ENCODE results near the gene GPC2. TPM values are rescaled to one million over a fixed set of nuclear protein-coding genes. Genes with fewer than 3 reads are reported as not detected.
"Not testable (repeated sequence)": the region's sequence is repeated elsewhere in the genome, so short reads cannot be mapped to it uniquely, and the experiment has no call there.

The GPC2 gene
- total RNA-seq = 1.4 and 1.8 TPM in 2 replicates

DNA sequence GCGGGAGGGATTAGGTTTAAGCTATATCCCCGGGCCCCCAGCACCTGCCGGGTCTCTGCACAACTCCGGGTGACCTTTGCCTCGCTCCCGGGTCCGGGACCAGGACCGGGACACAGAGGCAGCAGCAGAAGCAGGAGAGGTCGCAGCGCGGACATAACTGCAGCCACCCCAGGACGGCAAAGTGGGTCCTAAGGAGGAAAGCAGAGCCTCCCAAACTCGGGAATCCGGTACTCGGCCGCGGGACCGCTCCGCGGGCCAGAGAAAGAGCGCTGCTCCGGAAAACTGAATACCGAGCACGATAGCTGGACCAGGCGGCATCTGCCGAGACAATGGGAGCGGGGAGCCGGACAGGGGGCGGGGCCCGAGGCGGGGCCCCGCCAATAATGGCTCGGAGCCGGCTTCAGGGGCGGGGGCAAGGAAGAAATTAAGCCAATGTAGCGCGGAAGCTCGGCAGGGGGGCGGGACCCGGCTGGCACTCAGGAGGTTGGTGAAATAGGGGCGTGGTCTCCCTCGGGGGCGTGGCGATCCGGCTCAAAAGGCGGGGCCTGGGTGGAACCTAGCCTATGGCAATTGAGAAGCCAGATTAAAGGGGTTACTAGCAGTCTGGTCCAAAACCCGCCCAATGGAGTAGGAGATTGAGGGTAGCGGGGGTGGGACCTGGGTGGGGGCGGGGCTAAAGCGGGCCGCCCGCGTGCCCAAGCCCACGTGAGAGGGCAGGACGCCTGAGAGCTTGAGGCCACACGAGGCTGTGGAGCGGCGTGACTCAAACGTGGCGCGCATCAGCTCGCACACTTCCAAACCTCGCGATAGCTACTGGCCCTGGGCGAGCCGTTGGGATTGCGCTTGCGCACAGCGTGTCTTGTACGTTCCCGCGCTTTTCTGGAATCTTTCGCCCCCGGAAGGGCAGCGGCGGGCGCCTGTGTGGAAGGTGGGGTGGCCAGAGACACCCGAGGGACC, at the start of gene GPC2, which contains the start of gene STAG3:
GPC2 (minus strand) TSS at position 337 of the 957 bp plus-strand sequence; CDS start at position 155, 182 bp downstream.
STAG3 (plus strand) TSS at position 874 of the 957 bp plus-strand sequence. CDS start 2,639 bp downstream, outside the sequence.
- Histone ChIP-seq H3K27me3 (ENCODE audit: insufficient read depth, low read length) (peaks cover 5% of the 10 kb centered on the region), H3K4me1 (ENCODE audit: insufficient read depth, low read length) (peaks cover 5% of the 10 kb centered on the region), H3K36me3 (ENCODE audit: insufficient read depth, low read length) (no peaks in the 10 kb centered on the region), H3K27ac (ENCODE audit: low read depth, low read length) (no peak within 1 kb of the TSS), H4K20me1 (ENCODE audit: insufficient read depth, low read length) (no peaks in the 10 kb centered on the region), H2AFZ (ENCODE audit: low read length) (peak within 1 kb of the TSS; percentile 94), H3K79me2 (ENCODE audit: insufficient read depth, low read length) (no peaks in the 10 kb centered on the region), H3K4me3 (ENCODE audit: insufficient read depth, low read length) (peak within 1 kb of the TSS; percentile 76), H3K9me3 (ENCODE audit: low read depth, low read length) (no peaks in the 10 kb centered on the region), H3K4me2 (ENCODE audit: insufficient read depth, low read length) (peak within 1 kb of the TSS; percentile 91)
- TF ChIP-seq, protein P1, sequence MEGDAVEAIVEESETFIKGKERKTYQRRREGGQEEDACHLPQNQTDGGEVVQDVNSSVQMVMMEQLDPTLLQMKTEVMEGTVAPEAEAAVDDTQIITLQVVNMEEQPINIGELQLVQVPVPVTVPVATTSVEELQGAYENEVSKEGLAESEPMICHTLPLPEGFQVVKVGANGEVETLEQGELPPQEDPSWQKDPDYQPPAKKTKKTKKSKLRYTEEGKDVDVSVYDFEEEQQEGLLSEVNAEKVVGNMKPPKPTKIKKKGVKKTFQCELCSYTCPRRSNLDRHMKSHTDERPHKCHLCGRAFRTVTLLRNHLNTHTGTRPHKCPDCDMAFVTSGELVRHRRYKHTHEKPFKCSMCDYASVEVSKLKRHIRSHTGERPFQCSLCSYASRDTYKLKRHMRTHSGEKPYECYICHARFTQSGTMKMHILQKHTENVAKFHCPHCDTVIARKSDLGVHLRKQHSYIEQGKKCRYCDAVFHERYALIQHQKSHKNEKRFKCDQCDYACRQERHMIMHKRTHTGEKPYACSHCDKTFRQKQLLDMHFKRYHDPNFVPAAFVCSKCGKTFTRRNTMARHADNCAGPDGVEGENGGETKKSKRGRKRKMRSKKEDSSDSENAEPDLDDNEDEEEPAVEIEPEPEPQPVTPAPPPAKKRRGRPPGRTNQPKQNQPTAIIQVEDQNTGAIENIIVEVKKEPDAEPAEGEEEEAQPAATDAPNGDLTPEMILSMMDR (IDR thresholded peaks at IDR 0.05; ENCODE audit: extremely low read depth, low read depth, low read length) = no peak
- DNase-seq (ENCODE audit: insufficient read length, low spot score, missing footprints) = peak; percentile 99

DNA sequence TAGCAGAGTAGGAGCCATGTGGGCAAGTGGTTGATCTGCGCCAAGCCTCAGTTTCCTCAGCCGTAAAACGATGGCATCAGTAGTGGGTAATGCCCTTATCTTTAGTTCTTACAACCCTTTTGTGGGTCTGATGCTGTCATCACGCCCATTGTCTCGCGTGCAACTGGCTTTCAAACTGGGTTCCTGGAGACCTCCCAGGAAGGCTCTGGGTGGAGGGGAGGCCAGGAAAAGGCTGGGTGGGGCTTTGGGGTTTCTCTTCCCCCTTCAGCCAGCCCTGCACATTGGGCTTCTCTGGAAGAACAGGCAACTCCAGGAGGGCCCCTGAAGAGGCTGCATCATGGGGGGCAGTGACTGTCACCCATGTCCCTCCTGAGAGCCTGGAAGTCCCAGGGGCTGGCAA, 47.7 kb upstream of the GPC2 start:
- H3K36me3 ChIP-seq (ENCODE audit: insufficient read depth, low read length); H3K4me1 ChIP-seq (ENCODE audit: insufficient read depth, low read length); H3K27ac ChIP-seq (ENCODE audit: low read depth, low read length); H3K79me2 ChIP-seq (ENCODE audit: insufficient read depth, low read length); H2AFZ ChIP-seq (ENCODE audit: low read length); H3K4me3 ChIP-seq (ENCODE audit: insufficient read depth, low read length); DNase-seq (ENCODE audit: insufficient read length, low spot score, missing footprints); H3K9me3 ChIP-seq (ENCODE audit: low read depth, low read length); H4K20me1 ChIP-seq (ENCODE audit: insufficient read depth, low read length); H3K4me2 ChIP-seq (ENCODE audit: insufficient read depth, low read length); H3K27me3 ChIP-seq (ENCODE audit: insufficient read depth, low read length): not testable (repeated sequence)

- not testable (repeated sequence) for H3K9me3 ChIP-seq (ENCODE audit: low read depth, low read length); H3K4me1 ChIP-seq (ENCODE audit: insufficient read depth, low read length); H3K79me2 ChIP-seq (ENCODE audit: insufficient read depth, low read length); H3K27ac ChIP-seq (ENCODE audit: low read depth, low read length); H3K36me3 ChIP-seq (ENCODE audit: insufficient read depth, low read length); H3K4me3 ChIP-seq (ENCODE audit: insufficient read depth, low read length); H3K27me3 ChIP-seq (ENCODE audit: insufficient read depth, low read length); DNase-seq (ENCODE audit: insufficient read length, low spot score, missing footprints); H2AFZ ChIP-seq (ENCODE audit: low read length); H3K4me2 ChIP-seq (ENCODE audit: insufficient read depth, low read length); H4K20me1 ChIP-seq (ENCODE audit: insufficient read depth, low read length)
Measured at GRCh38 chr7:100223376-100223927, 46.3 kb upstream of the GPC2 start.

DNA sequence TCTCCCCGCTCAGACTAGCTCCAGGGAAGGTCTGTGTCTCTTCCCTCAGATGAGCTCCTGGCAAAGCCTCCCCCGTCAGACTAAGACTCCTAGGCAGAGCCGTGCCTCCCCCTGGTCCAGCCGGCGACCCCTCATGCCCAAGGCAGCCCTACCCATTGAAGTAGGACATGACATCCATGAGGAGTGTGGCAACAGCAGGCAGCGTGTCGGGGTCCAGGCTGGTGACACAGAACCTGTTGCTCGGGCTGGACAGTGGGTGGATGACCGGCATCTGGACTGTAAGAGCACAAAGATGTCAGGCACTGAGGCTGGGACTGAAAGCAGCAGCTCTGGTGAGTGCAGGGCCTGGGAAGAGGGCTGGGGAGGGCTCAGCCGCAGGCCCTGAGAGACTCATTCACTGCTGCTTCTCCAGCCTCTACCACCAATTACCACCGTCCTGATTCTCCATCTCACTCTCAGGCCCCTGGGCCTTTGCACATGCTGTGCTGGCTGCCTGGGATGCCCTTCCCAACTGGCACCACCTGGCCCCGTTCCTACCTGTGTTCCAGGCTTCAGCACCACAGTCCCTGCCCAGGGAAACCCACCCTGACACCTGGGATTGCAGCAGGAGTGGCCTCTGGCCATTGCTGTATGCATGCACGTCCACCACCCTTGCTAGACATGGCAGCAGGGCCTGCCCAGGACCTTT, 45.4 kb upstream of the GPC2 start:
- Histone ChIP-seq H4K20me1 (ENCODE audit: insufficient read depth, low read length) (no peaks in the 10 kb centered on the region), H3K4me3 (ENCODE audit: insufficient read depth, low read length) (no peak overlapping the region), H3K4me2 (ENCODE audit: insufficient read depth, low read length) (no peak overlapping the region), H3K79me2 (ENCODE audit: insufficient read depth, low read length) (no peaks in the 10 kb centered on the region), H3K27me3 (ENCODE audit: insufficient read depth, low read length) (no peaks in the 10 kb centered on the region), H3K36me3 (ENCODE audit: insufficient read depth, low read length) (no peaks in the 10 kb centered on the region), H3K4me1 (ENCODE audit: insufficient read depth, low read length) (no peaks in the 10 kb centered on the region), H2AFZ (ENCODE audit: low read length) (no peak overlapping the region), H3K9me3 (ENCODE audit: low read depth, low read length) (no peaks in the 10 kb centered on the region), H3K27ac (ENCODE audit: low read depth, low read length) (no peak overlapping the region)
- TF ChIP-seq, protein P1 (IDR thresholded peaks at IDR 0.05; ENCODE audit: extremely low read depth, low read depth, low read length) = no peak
- no peak for DNase-seq (ENCODE audit: insufficient read length, low spot score, missing footprints)

Data from osteoblast (primary cell).